Stimulated activated CD8-positive, alpha-beta memory T cell treated with anti-CD3 and anti-CD28 coated beads, Interleukin-2, amount 100 ng/mL, for 48 hours (primary cell): Measurements from ENCODE around the gene MOGAT2.
A peak's percentile ranks its signal among the peaks of the same experiment; 100 is the strongest.

Experiments used
- DNase-seq, 2 donors: peaks; one replicate each; pipeline ENCODE4 v3.0.0-alpha.2; 2020; ENCODE audit warnings: low read depth in 2 of 2

The MOGAT2 gene

DNA sequence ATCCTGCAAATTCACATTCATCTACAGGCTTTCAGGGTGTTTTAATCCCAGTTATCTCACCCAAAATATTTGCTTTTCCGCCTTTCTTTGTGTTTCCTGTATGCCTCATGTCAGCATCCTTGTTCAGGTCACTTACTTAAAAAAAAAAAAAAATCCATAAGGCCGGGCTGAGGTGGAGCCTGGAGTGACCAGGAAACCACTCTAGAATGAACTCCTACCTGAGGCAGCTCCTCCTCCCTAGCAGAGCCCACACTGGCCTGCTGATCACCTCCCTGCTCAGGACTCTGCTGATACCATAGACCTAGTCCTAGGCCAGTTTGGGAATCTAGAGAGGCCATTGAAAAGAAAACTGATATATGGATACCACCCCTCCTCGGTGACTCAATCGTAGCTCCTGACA is 42.2 kb downstream of the MOGAT2 start:
- DNase-seq: no peak

DNA sequence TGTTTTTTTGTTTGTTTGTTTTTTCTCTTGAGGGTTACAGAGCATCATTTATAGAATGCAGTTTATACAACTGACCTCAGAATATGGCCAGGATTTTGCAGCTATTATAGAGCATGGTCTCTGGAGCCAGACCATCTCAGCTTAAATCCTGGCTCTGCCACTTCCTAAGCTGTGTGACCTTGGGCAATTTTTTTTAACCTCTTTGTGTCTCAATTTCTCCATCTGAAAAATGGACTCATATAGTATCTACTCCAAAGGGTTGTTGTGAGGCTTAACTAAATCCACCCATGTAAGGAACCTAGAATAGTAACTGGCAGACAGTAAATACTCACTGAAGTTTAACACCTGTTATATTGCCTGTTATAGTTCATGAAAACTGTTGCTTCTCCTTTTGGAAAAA is 42.6 kb downstream of the MOGAT2 start:
- no peak for DNase-seq

- no peak for DNase-seq
Observed at GRCh38 chr11:75760710-75761493, 43.3 kb downstream of the MOGAT2 start.

DNA sequence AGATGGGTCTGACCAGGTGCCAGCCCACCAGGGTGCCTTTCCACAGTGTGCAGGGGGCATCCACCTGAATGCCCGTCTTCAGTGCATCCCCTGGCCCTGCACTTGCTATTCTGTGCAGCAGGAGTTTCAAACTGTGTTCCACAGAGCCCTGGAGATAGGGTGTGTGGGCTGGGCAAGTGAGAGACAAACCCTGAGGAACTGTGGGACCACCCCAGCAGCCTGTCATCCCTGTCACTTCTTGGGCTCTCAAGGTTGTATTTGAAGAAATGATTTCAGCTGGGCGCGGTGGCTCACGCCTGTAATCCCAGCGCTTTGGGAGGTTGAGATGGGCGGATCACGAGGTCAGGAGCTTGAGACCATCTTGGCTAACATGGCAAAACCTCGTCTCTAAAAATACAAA is 44.5 kb downstream of the MOGAT2 start:
- DNase-seq: no peak

- DNase-seq: no peak
Observed at GRCh38 chr11:75762885-75763284, 45.2 kb downstream of the MOGAT2 start.

DNA sequence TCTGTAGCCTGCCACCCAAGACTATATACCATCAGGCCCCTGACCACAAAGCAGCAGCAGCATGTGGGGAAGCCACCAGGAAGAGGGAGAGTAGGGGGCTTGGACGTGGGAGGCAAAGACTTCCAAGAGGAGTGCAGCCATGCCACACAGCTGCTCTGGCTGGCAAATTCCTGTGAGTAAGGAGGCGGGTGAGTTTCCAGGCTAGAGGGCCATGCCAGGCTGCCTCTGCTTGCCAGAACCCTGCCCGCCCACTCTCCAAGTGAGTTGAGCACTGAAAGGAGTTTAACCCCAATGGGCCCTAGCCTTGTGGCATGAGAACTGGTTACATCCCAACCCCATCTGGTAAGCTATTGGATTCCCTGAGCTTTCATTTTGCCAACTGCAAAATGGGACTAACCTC is 46.2 kb downstream of the MOGAT2 start:
- no peak for DNase-seq

GRCh38 chr11:75765116-75765515 is 47.5 kb downstream of the MOGAT2 start:
- no peak for DNase-seq

DNA sequence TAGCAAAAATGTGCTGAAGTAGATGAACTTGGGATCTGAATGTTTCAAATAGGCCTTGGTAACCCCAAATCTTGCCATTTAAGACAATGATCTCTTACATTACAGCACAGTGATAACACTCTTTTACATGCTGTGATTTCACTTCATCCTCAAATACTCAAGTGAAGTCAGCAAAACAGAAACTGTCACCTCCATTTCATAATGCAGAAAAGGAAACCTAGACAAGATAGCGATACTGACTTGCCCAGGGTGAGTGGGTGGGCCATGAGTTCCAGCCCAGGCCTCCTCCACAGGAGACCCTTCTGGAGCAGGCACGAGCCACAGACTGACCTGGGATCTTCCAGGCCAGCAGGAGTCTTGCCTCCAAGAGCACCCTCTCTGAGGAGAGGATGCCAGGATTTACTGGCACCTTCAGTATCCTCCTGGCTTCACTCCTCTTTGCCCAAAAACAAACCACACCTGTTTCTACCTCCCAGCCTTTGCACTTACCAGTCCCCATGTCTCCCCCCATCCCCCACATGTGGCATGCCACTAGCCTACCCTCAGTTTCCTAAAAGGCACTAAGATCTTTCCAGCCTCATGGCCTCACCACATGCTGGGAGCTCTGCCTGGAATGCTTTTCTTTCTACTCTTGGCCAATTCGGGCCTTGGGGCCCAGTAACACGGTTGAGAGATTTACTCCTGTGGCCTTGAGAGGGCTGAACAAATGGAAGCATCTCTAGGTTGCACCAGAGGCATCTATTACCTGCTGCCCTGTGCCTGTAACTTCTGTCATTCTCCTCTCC is 49.0 kb downstream of the MOGAT2 start:
- no peak for DNase-seq

GRCh38 chr11:75767228-75767572 is 49.6 kb downstream of the MOGAT2 start:
- no peak for DNase-seq

- no peak for DNase-seq
Observed at GRCh38 chr11:75767793-75768111, 50.1 kb downstream of the MOGAT2 start.

- peak; percentile 53 to 59 for DNase-seq
Observed at GRCh38 chr11:75768112-75768908, 50.7 kb downstream of the MOGAT2 start, which contains the start of gene DGAT2. DGAT2 (plus strand) TSS chr11:75768778; CDS start chr11:75768992, 214 bp downstream.

GRCh38 chr11:75768909-75769771 is 51.5 kb downstream of the MOGAT2 start:
- DNase-seq: no peak

DNA sequence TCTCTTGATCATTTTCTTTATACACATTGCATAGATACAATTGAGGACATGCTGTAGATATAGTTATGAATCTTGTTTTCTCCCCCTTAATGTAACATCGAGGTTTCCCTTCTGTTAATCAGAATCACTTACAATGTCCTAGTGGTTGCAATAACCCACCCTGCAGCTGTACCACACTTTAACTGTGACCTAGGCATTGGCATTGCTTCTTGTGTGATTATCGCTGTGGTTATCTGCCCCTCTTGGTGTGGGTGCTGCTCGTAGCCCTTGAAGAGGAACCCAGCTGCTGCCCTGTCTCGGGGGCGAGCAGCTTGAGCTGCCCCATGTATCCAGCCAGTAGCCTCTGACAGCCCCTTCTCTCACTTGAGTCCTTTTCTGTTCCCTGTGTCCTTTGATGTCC is 52.5 kb downstream of the MOGAT2 start:
- no peak for DNase-seq

DNA sequence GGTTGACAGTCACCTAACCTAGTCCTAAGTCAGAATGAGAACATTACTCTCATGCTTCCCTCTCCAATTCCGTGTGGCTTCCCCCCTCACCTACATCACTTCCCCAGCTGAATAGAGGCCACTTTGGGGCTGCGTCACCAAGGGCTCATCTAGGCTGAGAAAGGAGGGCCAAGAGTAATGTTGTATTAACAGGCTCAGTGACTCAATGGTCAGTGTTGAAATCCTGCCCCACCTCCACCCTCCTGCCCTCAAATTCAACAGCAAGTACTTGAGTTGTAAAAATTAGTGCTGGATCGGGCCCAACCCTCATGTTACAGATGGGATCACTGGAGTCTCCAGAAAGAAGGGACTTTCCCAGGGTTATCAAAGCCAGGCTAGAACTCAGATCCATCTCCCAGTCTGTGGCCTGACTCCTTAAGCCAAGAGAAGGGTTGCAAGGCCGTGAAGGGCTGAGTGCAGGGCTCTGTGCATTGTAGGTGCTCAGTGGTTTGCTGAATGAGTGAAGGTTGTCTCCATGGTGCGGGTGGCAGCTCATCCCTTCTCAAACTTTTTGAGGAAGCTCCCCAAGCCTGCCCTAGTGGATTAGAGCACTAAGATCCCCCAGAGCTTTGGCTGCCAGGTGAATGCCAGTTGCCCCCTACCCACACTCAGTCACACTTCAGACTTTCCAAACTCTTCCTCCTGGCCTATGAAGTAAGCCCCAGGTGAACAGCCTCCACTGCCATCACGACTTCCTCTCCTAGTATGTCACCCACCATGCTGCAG is 54.2 kb downstream of the MOGAT2 start:
- DNase-seq: no peak

DNA sequence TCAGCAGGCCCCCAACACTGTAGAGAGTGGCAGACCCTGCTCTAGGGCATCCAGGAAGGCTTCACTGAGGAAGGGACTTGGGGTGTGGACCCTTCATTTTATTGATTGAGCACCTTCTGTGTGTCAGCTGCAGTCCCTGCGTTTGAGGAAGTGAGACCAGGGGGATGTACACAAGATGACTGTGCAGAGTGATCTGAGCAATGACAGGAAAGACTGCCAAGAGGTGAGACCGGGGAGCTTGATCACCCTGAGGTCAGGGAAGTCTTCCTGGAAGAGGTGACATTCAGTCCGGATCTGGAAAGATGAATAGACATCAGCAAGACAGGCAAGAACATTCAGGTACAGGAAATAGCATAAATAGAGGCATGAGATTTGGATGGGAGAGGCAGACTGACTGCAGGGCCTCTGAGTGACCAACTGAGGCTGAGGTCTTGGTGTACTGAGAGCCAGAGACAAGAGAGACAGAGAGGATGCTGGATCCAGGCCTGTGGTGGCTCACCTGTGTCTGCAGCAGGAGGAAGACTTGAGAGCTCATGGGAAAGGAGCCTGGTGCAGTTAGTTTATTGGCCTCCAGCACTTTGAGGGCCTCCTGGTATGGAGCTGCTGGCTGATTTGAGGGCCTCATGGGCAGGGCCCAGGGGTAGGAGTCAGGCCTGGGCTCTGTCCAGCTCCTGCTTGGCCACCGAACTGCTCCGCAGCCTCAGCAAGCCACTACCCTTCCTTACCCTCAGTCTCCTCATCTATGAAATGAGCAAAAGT is 56.1 kb downstream of the MOGAT2 start:
- DNase-seq: no peak

GRCh38 chr11:75775056-75775455 is 57.4 kb downstream of the MOGAT2 start:
- DNase-seq: no peak

- DNase-seq: no peak
Observed at GRCh38 chr11:75776546-75776945, 58.9 kb downstream of the MOGAT2 start.

- no peak for DNase-seq
Observed at GRCh38 chr11:75777461-75778110, 59.9 kb downstream of the MOGAT2 start.

DNA sequence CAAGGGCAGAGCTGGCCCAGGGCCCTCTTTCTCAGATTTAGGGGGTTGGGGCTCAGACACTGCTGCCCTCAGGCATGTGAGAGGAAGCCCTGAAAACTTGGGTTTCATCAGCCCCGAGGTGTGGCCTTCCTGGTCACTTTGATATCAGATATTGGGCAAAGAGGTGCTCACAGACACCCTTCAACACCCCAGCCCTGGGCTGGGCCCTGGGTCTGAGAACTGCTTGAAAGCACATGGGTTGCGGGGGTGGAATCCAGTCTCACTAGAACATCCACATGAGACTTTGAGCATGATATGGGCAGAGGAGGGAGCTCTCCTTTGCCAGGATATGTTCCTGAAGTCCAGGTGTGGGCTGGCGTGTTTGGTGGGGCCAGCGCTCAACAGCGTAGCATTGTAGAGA is 61.3 kb downstream of the MOGAT2 start:
- DNase-seq: no peak

- DNase-seq: no peak
Observed at GRCh38 chr11:75779960-75780359, 62.3 kb downstream of the MOGAT2 start.
